Stomach (tissue), 4 donors: ENCODE measurements around the gene RRAS2.

ENCODE experiments used
- EP300 ChIP-seq: sonication (generic); formaldehyde crosslinking; IDR thresholded peaks from one replicate; pipeline ENCODE4 v1.6.1; 2017; ENCODE audit warnings: antibody characterized with exemption
- POLR2A ChIP-seq, 4 donors: fragments of 450-650 bp; IDR thresholded peaks; one replicate each; pipeline ENCODE4 v1.6.1; 2016; ENCODE audit warnings: antibody characterized with exemption in 4 of 4, control low read depth in 2 of 4, mild to moderate bottlenecking in 1 of 4, moderate library complexity in 1 of 4

- TF ChIP-seq EP300 (no peak), POLR2A (IDR thresholded peaks at IDR 0.05) (no peak)
These were observed 27.4 kb downstream of the RRAS2 start for GRCh38 chr11:14331476-14332136.
